Endothelial cell (in vitro differentiated cells): Measurements from ENCODE around the gene KRI1. TPM values are rescaled to one million over a fixed set of nuclear protein-coding genes. Genes with fewer than 3 reads are reported as not detected.
A peak's percentile ranks its signal among the peaks of the same experiment; 100 is the strongest.
"Not testable (repeated sequence)": the region's sequence is repeated elsewhere in the genome, so short reads cannot be mapped to it uniquely, and the experiment has no call there.

Experiments used
- DNase-seq: peaks from one replicate; pipeline ENCODE4 v3.0.0; 2021; ENCODE audit warnings: low spot score
- H3K27ac Mint-ChIP-seq: one replicate; pipeline ENCODE4 v1.8.0; 2021; ENCODE audit warnings: mixed read lengths, inconsistent platforms; ENCODE audit not compliant: unreplicated experiment
- H3K27me3 Mint-ChIP-seq: one replicate; pipeline ENCODE4 v1.8.0; 2021; ENCODE audit warnings: mild to moderate bottlenecking, moderate library complexity, mixed read lengths, inconsistent platforms; ENCODE audit not compliant: unreplicated experiment
- H3K36me3 Mint-ChIP-seq: one replicate; pipeline ENCODE4 v1.8.0; 2021; ENCODE audit warnings: mild to moderate bottlenecking, low read depth, mixed read lengths, inconsistent platforms; ENCODE audit not compliant: unreplicated experiment
- H3K4me1 Mint-ChIP-seq: one replicate; pipeline ENCODE4 v1.8.0; 2021; ENCODE audit warnings: mild to moderate bottlenecking, mixed read lengths, inconsistent platforms; ENCODE audit not compliant: unreplicated experiment
- H3K4me3 Mint-ChIP-seq: one replicate; pipeline ENCODE4 v1.8.0; 2021; ENCODE audit warnings: mild to moderate bottlenecking, mixed read lengths, inconsistent platforms; ENCODE audit not compliant: unreplicated experiment
- H3K9me3 Mint-ChIP-seq: one replicate; pipeline ENCODE4 v1.8.0; 2021; ENCODE audit warnings: mixed read lengths, inconsistent platforms; ENCODE audit not compliant: unreplicated experiment
- CTCF ChIP-seq: fragments of 200-600 bp; sonication (generic); IDR thresholded peaks from one replicate; pipeline ENCODE4 v1.5.0; 2021; ENCODE audit warnings: antibody characterized with exemption; ENCODE audit not compliant: unreplicated experiment
- total RNA-seq: library from RNA; stranded (reverse); fragmentation: NEBNext Ultra II Directional; extraction: Animal tissue kit (Norgen Biotek cat#: 25700); gene quantifications from one replicate; pipeline ENCODE4 v1.2.1, GENCODE V29; 2021; ENCODE audit not compliant: unreplicated experiment

The KRI1 gene
- total RNA-seq, 1 donor from 2014 or later = 25.2 TPM

GRCh38 chr19:10543420-10544241, 22.2 kb downstream of the KRI1 start, which contains the start of gene ATG4D:
ATG4D (plus strand) TSS chr19:10543904; CDS start chr19:10544091, 187 bp downstream.
- Mint-ChIP-seq H3K36me3 (no peaks in the 10 kb centered on the region), H3K4me3 (peak within 1 kb of the TSS; percentile 92), H3K9me3 (no peaks in the 10 kb centered on the region), H3K27me3 (peaks cover 4% of the 10 kb centered on the region), H3K4me1 (peaks cover 3% of the 10 kb centered on the region), H3K27ac (no peak within 1 kb of the TSS)
- no peak for TF ChIP-seq CTCF
- peak; percentile 79 for DNase-seq

GRCh38 chr19:10543059-10543419, 22.8 kb downstream of the KRI1 start:
- DNase-seq = no peak
- Mint-ChIP-seq H3K27me3 (peaks cover 4% of the 10 kb centered on the region), H3K27ac (no peak overlapping the region), H3K9me3 (no peaks in the 10 kb centered on the region), H3K4me3 (peak overlapping the region; percentile 92), H3K4me1 (peaks cover 3% of the 10 kb centered on the region), H3K36me3 (no peaks in the 10 kb centered on the region)
- TF ChIP-seq CTCF = no peak

GRCh38 chr19:10539016-10539415, 26.8 kb downstream of the KRI1 start:
- H3K27ac Mint-ChIP-seq, H3K4me3 Mint-ChIP-seq, H3K36me3 Mint-ChIP-seq, DNase-seq, H3K27me3 Mint-ChIP-seq, H3K4me1 Mint-ChIP-seq, H3K9me3 Mint-ChIP-seq: not testable (repeated sequence)

GRCh38 chr19:10538204-10538983, 27.4 kb downstream of the KRI1 start:
- Mint-ChIP-seq H3K36me3 (no peaks in the 10 kb centered on the region), H3K9me3 (no peaks in the 10 kb centered on the region), H3K4me3 (no peak overlapping the region), H3K27ac (no peak overlapping the region), H3K4me1 (peaks cover 3% of the 10 kb centered on the region), H3K27me3 (peaks cover 6% of the 10 kb centered on the region)
- TF ChIP-seq CTCF = no peak
- no peak for DNase-seq

GRCh38 chr19:10537668-10538067, 28.1 kb downstream of the KRI1 start:
- no peak for TF ChIP-seq CTCF
- no peak overlapping the region for H3K4me3 Mint-ChIP-seq
- H3K4me1 Mint-ChIP-seq = no peaks in the 10 kb centered on the region
- H3K27ac Mint-ChIP-seq = no peak overlapping the region
- H3K9me3 Mint-ChIP-seq = no peaks in the 10 kb centered on the region
- no peaks in the 10 kb centered on the region for H3K36me3 Mint-ChIP-seq
- DNase-seq = no peak
- peaks cover 6% of the 10 kb centered on the region for H3K27me3 Mint-ChIP-seq
